Neural cell (in vitro differentiated cells): ENCODE measurements around the gene VAV3. TPM values are rescaled to one million over a fixed set of nuclear protein-coding genes. Genes with fewer than 3 reads are reported as not detected.

Experiments used
- H2AFZ ChIP-seq: fragments of 200-600, 300-800 bp; sonication (generic), shearing (Covaris generic); 2 replicates; pipeline ENCODE4 v1.6.0; 2014; ENCODE audit warnings: low read depth, mild to moderate bottlenecking, antibody characterized with exemption, low read length, moderate library complexity
- H3F3A ChIP-seq: fragments of 200-600 bp; shearing (Covaris generic); 2 replicates; pipeline ENCODE4 v1.6.1; 2016; ENCODE audit warnings: mild to moderate bottlenecking, moderate library complexity, mixed read lengths, antibody characterized with exemption, low read length; ENCODE audit not compliant: insufficient read depth, poor library complexity, severe bottlenecking
- H3K27ac ChIP-seq: fragments of 200-600, 300-800 bp; sonication (generic), shearing (Covaris generic); 2 replicates; pipeline ENCODE4 v1.5.1; 2014; ENCODE audit warnings: mild to moderate bottlenecking, low read length, moderate library complexity
- H3K27me3 ChIP-seq: fragments of 300-800, 200-600 bp; sonication (generic), shearing (Covaris generic); 2 replicates; pipeline ENCODE4 v1.6.0; 2014; ENCODE audit warnings: mild to moderate bottlenecking, low read depth, low read length, moderate library complexity; ENCODE audit not compliant: insufficient read depth
- H3K36me3 ChIP-seq: fragments of 300-800, 200-600 bp; sonication (generic), shearing (Covaris generic); 2 replicates; pipeline ENCODE4 v1.5.1; 2014; ENCODE audit warnings: mild to moderate bottlenecking, antibody characterized with exemption, low read length, moderate library complexity; ENCODE audit not compliant: insufficient read depth
- H3K4me2 ChIP-seq: fragments of 300-800, 200-600 bp; sonication (generic), shearing (Covaris generic); 2 replicates; pipeline ENCODE4 v1.6.0; 2014; ENCODE audit warnings: mild to moderate bottlenecking, low read length
- H3K4me3 ChIP-seq: fragments of 300-800, 200-600 bp; sonication (generic), shearing (Covaris generic); 2 replicates; pipeline ENCODE4 v1.5.1; 2014; ENCODE audit warnings: mild to moderate bottlenecking, low read length, moderate library complexity
- H3K79me2 ChIP-seq: fragments of 200-600 bp; shearing (Covaris generic); replicated peaks from 2 replicates; pipeline ENCODE4 v1.6.0; 2014; ENCODE audit warnings: mild to moderate bottlenecking, low read length, moderate library complexity; ENCODE audit not compliant: insufficient read depth
- H3K9ac ChIP-seq: fragments of 300-800, 200-600 bp; sonication (generic), shearing (Covaris generic); 2 replicates; pipeline ENCODE4 v1.6.1; 2016; ENCODE audit warnings: mild to moderate bottlenecking, low read length, mixed read lengths
- H3K9me2 ChIP-seq: fragments of 200-600 bp; shearing (Covaris generic); 2 replicates; pipeline ENCODE4 v1.6.1; 2016; ENCODE audit warnings: mild to moderate bottlenecking, low read length, mixed read lengths; ENCODE audit not compliant: insufficient read depth
- H3K9me3 ChIP-seq: fragments of 200-600, 300-800 bp; sonication (generic), shearing (Covaris generic); 2 replicates; pipeline ENCODE4 v1.6.1; 2016; ENCODE audit warnings: mild to moderate bottlenecking, mixed run types, low read length, moderate library complexity, mixed read lengths
- H4K20me1 ChIP-seq: fragments of 200-600 bp; shearing (Covaris generic); 2 replicates; pipeline ENCODE4 v1.6.1; 2016; ENCODE audit warnings: mild to moderate bottlenecking, mixed run types; ENCODE audit not compliant: insufficient read depth
- EP300 ChIP-seq: fragments of 450-650 bp; conservative IDR thresholded peaks from 2 replicates; pipeline ENCODE4 v1.6.1; 2014; ENCODE audit warnings: antibody characterized with exemption, mild to moderate bottlenecking, moderate library complexity; ENCODE audit not compliant: poor library complexity, severe bottlenecking
- EZH2 ChIP-seq: fragments of 200-600, 300-800 bp; shearing (Covaris generic), sonication (generic); IDR thresholded peaks from 2 replicates; pipeline ENCODE4 v1.6.1; 2014; ENCODE audit warnings: antibody characterized with exemption, low read length, borderline replicate concordance, mild to moderate bottlenecking; ENCODE audit not compliant: insufficient read depth, poor library complexity, severe bottlenecking
- MXI1 ChIP-seq: fragments of 450-650 bp; conservative IDR thresholded peaks from 2 replicates; pipeline ENCODE4 v1.6.1; 2014; ENCODE audit warnings: antibody characterized with exemption, mild to moderate bottlenecking; ENCODE audit not compliant: poor library complexity, severe bottlenecking
- POLR2AphosphoS5 ChIP-seq: IDR thresholded peaks from 2 replicates; pipeline ENCODE4 v1.6.1; 2012
- RAD21 ChIP-seq: fragments of 450-650 bp; conservative IDR thresholded peaks from 2 replicates; pipeline ENCODE4 v1.6.1; 2014; ENCODE audit warnings: antibody characterized with exemption, mild to moderate bottlenecking, moderate library complexity
- SMC3 ChIP-seq: fragments of 450-650 bp; conservative IDR thresholded peaks from 2 replicates; pipeline ENCODE4 v1.6.1; 2014; ENCODE audit warnings: antibody characterized with exemption, mild to moderate bottlenecking, moderate library complexity; ENCODE audit not compliant: poor library complexity
- TAF1 ChIP-seq: IDR thresholded peaks from 2 replicates; pipeline ENCODE4 v1.6.1; 2012; ENCODE audit warnings: low read depth
- polyA plus RNA-seq: library from polyadenylated mRNA; depleted of rRNA; stranded (reverse); fragments of >200 nt; gene quantifications from 2 replicates; pipeline ENCODE4 v1.2.3, GENCODE V29; 2014
- TF ChIP-seq, protein P1 (sequence below): fragments of 450-650 bp; IDR thresholded peaks from 2 replicates; pipeline ENCODE4 v1.5.1; 2014; ENCODE audit warnings: antibody characterized with exemption, mild to moderate bottlenecking, moderate library complexity; ENCODE audit not compliant: poor library complexity, severe bottlenecking
- TF ChIP-seq, protein P2 (sequence below): IDR thresholded peaks from 2 replicates; pipeline ENCODE4 v1.6.1; 2012; ENCODE audit warnings: borderline replicate concordance

VAV3 gene
- polyA plus RNA-seq, 1 donor from 2014 or later = 7.6 TPM

DNA sequence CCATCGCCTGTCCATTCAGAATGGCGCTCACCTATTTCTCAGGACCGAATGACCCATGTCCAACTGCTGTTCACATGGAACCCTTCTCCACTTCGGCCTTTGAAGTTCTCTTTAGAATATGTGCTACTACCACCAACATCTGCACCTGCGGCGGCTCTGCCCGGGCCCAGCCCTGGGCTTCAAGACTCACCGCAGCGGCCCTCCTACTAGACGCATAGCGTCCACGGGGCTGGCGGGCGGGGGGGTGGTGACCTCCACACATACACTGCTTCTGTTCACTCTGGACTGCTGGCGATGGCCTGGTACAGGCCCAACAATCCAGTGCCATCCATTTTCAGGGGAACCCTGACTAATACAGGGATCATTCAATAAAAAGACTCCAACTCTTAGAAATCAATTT is 394.2 kb downstream of the VAV3 start:
- H3K27ac ChIP-seq = no peak overlapping the region
- H3K9ac ChIP-seq = no peak overlapping the region
- H3K4me2 ChIP-seq = no peak overlapping the region
- H2AFZ ChIP-seq = no peak overlapping the region
- TF ChIP-seq, protein P1, sequence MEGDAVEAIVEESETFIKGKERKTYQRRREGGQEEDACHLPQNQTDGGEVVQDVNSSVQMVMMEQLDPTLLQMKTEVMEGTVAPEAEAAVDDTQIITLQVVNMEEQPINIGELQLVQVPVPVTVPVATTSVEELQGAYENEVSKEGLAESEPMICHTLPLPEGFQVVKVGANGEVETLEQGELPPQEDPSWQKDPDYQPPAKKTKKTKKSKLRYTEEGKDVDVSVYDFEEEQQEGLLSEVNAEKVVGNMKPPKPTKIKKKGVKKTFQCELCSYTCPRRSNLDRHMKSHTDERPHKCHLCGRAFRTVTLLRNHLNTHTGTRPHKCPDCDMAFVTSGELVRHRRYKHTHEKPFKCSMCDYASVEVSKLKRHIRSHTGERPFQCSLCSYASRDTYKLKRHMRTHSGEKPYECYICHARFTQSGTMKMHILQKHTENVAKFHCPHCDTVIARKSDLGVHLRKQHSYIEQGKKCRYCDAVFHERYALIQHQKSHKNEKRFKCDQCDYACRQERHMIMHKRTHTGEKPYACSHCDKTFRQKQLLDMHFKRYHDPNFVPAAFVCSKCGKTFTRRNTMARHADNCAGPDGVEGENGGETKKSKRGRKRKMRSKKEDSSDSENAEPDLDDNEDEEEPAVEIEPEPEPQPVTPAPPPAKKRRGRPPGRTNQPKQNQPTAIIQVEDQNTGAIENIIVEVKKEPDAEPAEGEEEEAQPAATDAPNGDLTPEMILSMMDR = no peak
- TF ChIP-seq EP300 (no peak), POLR2AphosphoS5 (no peak), MXI1 (no peak), TAF1 (no peak), SMC3 (no peak), EZH2 (no peak), RAD21 (no peak)
- TF ChIP-seq, protein P2, sequence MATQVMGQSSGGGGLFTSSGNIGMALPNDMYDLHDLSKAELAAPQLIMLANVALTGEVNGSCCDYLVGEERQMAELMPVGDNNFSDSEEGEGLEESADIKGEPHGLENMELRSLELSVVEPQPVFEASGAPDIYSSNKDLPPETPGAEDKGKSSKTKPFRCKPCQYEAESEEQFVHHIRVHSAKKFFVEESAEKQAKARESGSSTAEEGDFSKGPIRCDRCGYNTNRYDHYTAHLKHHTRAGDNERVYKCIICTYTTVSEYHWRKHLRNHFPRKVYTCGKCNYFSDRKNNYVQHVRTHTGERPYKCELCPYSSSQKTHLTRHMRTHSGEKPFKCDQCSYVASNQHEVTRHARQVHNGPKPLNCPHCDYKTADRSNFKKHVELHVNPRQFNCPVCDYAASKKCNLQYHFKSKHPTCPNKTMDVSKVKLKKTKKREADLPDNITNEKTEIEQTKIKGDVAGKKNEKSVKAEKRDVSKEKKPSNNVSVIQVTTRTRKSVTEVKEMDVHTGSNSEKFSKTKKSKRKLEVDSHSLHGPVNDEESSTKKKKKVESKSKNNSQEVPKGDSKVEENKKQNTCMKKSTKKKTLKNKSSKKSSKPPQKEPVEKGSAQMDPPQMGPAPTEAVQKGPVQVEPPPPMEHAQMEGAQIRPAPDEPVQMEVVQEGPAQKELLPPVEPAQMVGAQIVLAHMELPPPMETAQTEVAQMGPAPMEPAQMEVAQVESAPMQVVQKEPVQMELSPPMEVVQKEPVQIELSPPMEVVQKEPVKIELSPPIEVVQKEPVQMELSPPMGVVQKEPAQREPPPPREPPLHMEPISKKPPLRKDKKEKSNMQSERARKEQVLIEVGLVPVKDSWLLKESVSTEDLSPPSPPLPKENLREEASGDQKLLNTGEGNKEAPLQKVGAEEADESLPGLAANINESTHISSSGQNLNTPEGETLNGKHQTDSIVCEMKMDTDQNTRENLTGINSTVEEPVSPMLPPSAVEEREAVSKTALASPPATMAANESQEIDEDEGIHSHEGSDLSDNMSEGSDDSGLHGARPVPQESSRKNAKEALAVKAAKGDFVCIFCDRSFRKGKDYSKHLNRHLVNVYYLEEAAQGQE = no peak
- H3F3A ChIP-seq = peaks cover 4% of the 10 kb centered on the region
- H4K20me1 ChIP-seq = no peaks in the 10 kb centered on the region
- H3K9me2 ChIP-seq = no peaks in the 10 kb centered on the region
- H3K4me3 ChIP-seq = no peak overlapping the region
- no peaks in the 10 kb centered on the region for H3K9me3 ChIP-seq
- H3K79me2 ChIP-seq = no peaks in the 10 kb centered on the region
- H3K36me3 ChIP-seq = no peaks in the 10 kb centered on the region
- H3K27me3 ChIP-seq = no peaks in the 10 kb centered on the region

DNA sequence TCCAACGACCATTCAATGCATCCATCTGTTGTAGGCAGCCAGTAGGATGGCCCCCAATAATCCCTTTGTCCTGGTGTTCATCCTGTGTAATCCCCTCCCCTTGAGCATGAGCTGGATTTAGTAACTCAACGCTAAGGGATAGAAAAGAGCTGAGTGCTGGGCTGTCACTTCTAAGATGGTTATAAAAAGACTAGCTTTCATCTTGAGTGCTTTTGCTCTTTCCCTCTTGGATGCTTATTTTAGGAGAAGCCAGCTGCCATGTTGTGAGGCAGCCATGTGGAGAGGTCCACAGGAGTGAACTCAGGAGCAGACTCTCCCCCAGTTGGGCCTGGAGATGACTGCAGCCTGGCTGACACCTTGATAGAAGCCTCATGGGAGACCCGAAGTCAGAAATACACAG is 401.5 kb downstream of the VAV3 start:
- H2AFZ ChIP-seq = no peak overlapping the region
- no peaks in the 10 kb centered on the region for H4K20me1 ChIP-seq
- no peak overlapping the region for H3K9ac ChIP-seq

More for the DNA sequence above, 401.5 kb downstream of the VAV3 start:
- Histone ChIP-seq H3K4me3 (no peak overlapping the region), H3K9me3 (no peaks in the 10 kb centered on the region), H3K79me2 (no peaks in the 10 kb centered on the region), H3K9me2 (no peaks in the 10 kb centered on the region), H3K27me3 (no peaks in the 10 kb centered on the region), H3K36me3 (no peaks in the 10 kb centered on the region), H3K4me2 (no peak overlapping the region), H3F3A (no peaks in the 10 kb centered on the region), H3K27ac (no peak overlapping the region)
- TF ChIP-seq POLR2AphosphoS5 = no peak
- TF ChIP-seq, protein P1 = no peak
- no peak for TF ChIP-seq TAF1
- TF ChIP-seq RAD21 = no peak
- no peak for TF ChIP-seq EP300
- no peak for TF ChIP-seq SMC3
- no peak for TF ChIP-seq EZH2
- TF ChIP-seq, protein P2 = no peak
- no peak for TF ChIP-seq MXI1
